HEK293T (cell line): Measurements from ENCODE around the gene SIGLEC6.

Experiments
- CTCF ChIA-PET: fragments of 350-600 bp; formaldehyde crosslinking; extraction: SDS; loops from one replicate; lab custom pipeline; 2021; ENCODE audit warnings: antibody characterized with exemption, inconsistent platforms; lab: Yijun Ruan, JAX
- POLR2A ChIA-PET: fragments of 350-600 bp; formaldehyde crosslinking; extraction: SDS; loops from one replicate; lab custom pipeline; 2020; ENCODE audit warnings: antibody characterized with exemption, inconsistent platforms; lab: Yijun Ruan, JAX
- DNase-seq: peaks from one replicate; pipeline ENCODE4 v3.0.0; 2012; ENCODE audit warnings: mixed read lengths; ENCODE audit errors: extremely low spot score
- ARNT ChIP-seq: fragments of 450-650 bp; IDR thresholded peaks from 2 replicates; pipeline ENCODE4 v1.6.1; 2017; ENCODE audit warnings: mild to moderate bottlenecking
- BHLHE40 ChIP-seq: fragments of 450-650 bp; IDR thresholded peaks from 2 replicates; pipeline ENCODE4 v1.6.1; 2016; ENCODE audit warnings: mild to moderate bottlenecking, moderate library complexity, borderline replicate concordance
- CTBP1 ChIP-seq: fragments of 450-650 bp; IDR thresholded peaks from 2 replicates; pipeline ENCODE4 v1.6.1; 2016; ENCODE audit warnings: borderline replicate concordance
- ELF4 ChIP-seq: fragments of 450-650 bp; IDR thresholded peaks from 2 replicates; pipeline ENCODE4 v1.6.1; 2017; ENCODE audit warnings: antibody characterized with exemption
- FOXA1 ChIP-seq: fragments of 450-650 bp; IDR thresholded peaks from 2 replicates; pipeline ENCODE4 v1.6.1; 2016; ENCODE audit warnings: mild to moderate bottlenecking
- FOXK2 ChIP-seq: fragments of 450-650 bp; IDR thresholded peaks from 2 replicates; pipeline ENCODE4 v1.6.1; 2016; ENCODE audit warnings: mild to moderate bottlenecking
- FOXM1 ChIP-seq: fragments of 450-650 bp; IDR thresholded peaks from 2 replicates; pipeline ENCODE4 v1.6.1; 2017; ENCODE audit warnings: mild to moderate bottlenecking, borderline replicate concordance
- HDGF ChIP-seq: fragments of 450-650 bp; IDR thresholded peaks from 2 replicates; pipeline ENCODE4 v1.6.1; 2017; ENCODE audit warnings: antibody characterized with exemption, borderline replicate concordance
- L3MBTL2 ChIP-seq: fragments of 450-650 bp; conservative IDR thresholded peaks from 2 replicates; pipeline ENCODE4 v1.6.1; 2016; ENCODE audit warnings: mild to moderate bottlenecking
- LEF1 ChIP-seq: fragments of 450-650 bp; IDR thresholded peaks from 2 replicates; pipeline ENCODE4 v1.6.1; 2017; ENCODE audit warnings: mild to moderate bottlenecking, borderline replicate concordance
- NFRKB ChIP-seq: fragments of 450-650 bp; IDR thresholded peaks from 2 replicates; pipeline ENCODE4 v1.6.1; 2016; ENCODE audit warnings: mild to moderate bottlenecking, moderate library complexity
- PKNOX1 ChIP-seq: fragments of 450-650 bp; IDR thresholded peaks from 2 replicates; pipeline ENCODE4 v1.6.1; 2016
- SP1 ChIP-seq: fragments of 450-650 bp; IDR thresholded peaks from 2 replicates; pipeline ENCODE4 v1.6.1; 2017
- SUZ12 ChIP-seq: fragments of 450-650 bp; IDR thresholded peaks from 2 replicates; pipeline ENCODE4 v1.6.1; 2016; ENCODE audit warnings: mild to moderate bottlenecking
- TARDBP ChIP-seq: fragments of 450-650 bp; IDR thresholded peaks from 2 replicates; pipeline ENCODE4 v1.6.1; 2016
- ZNF384 ChIP-seq: fragments of 450-650 bp; IDR thresholded peaks from 2 replicates; pipeline ENCODE4 v1.6.1; 2016

SIGLEC6 gene

DNA sequence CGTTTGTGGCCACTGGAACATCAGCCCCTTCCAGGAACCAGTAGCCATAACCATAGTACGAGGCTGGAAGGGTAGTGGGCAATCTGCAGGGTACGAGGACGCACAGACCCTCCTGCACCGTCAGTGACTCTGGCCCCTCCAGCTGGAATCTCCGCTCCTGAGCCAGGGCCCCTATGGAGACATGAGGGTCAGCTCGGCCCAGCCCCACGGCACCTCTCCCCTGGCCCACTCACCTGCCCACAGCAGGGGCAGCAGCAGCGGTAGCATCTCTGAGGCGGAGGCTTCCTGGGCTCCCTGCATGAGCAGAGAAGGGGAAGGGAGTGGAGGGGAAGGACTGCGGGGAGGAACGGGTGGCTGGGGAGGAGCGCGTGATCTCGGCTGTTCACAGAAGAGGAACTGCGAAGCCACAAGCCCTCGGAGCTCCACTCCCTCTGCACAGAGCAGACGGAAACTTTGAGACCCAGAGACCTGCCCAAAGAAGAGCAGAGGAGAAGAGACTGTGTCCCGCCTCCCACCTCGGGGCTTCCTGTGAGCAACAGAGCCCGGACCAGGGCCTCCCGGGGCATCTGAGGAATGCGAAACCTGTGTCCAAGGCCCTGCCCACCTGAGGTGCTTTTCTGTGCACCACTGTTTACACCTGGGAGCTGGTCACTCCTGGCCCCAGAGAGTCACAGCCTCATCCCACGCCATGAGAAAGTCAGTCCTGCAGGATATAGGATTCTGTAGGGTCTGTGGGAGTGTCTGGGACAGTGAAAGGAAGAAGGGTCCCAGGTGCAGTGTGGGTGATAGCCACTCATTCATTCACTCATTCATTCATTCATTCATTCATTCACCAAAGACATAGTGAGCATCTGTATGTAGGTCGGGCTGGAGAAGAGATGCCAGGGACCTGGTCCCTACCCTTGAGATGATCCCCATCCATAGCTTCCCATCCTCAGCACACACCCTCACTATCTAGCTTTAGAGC lies at the start of gene SIGLEC6:
Gene SIGLEC6, minus strand, starts transcription at position 322 of the 967 bp plus-strand sequence. Its CDS starts 22 bp downstream, at position 300.
- POLR2A ChIA-PET, result no interaction called here
- DNase-seq, result no peak
- CTCF ChIA-PET, result no interaction called here
- TF ChIP-seq PKNOX1, result no peak
- TF ChIP-seq TARDBP, result no peak
- TF ChIP-seq FOXA1, result no peak

GRCh38 chr19:51576850-51577249 lies 45.4 kb upstream of the SIGLEC6 start:
- ChIA-PET CTCF (no interaction called here), POLR2A (no interaction called here)
- TF ChIP-seq BHLHE40, result no peak
- TF ChIP-seq LEF1, result no peak
- no peak for TF ChIP-seq CTBP1
- no peak for TF ChIP-seq TARDBP
- no peak for TF ChIP-seq NFRKB
- no peak for TF ChIP-seq ZNF384
- TF ChIP-seq SUZ12, result no peak
- TF ChIP-seq FOXA1, result no peak
- TF ChIP-seq FOXM1, result no peak
- no peak for TF ChIP-seq ARNT
- no peak for TF ChIP-seq ELF4
- no peak for DNase-seq

GRCh38 chr19:51573331-51573730 lies 41.9 kb upstream of the SIGLEC6 start:
- no peak for DNase-seq
- TF ChIP-seq BHLHE40, result no peak
- no peak for TF ChIP-seq L3MBTL2
- no peak for TF ChIP-seq SP1
- no peak for TF ChIP-seq ARNT
- TF ChIP-seq LEF1, result no peak
- TF ChIP-seq ELF4, result no peak
- no peak for TF ChIP-seq PKNOX1
- no peak for TF ChIP-seq CTBP1
- TF ChIP-seq FOXM1, result no peak
- TF ChIP-seq TARDBP, result no peak
- TF ChIP-seq SUZ12, result no peak
- no peak for TF ChIP-seq HDGF
- POLR2A ChIA-PET, result no interaction called here
- CTCF ChIA-PET, result no interaction called here

DNA sequence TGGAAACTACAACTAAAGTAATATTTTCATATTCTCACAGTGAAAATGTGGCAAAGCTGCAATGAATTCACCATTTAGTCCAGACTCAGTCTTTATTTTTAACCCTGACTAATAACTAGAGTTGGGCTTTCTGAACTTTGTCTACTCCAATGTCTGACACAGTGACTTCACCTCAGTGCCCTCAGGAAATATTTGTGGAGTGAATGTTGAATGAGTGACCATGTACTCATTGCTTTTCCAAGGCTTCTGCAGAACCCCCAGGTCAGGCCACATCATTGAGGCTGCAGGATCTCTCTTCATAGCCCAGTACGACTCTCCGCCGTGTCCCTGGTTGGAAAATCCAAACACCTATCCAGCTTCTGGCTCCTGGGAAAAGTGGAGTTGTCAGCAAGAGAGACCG lies 41.4 kb upstream of the SIGLEC6 start:
- ChIA-PET POLR2A (no interaction called here), CTCF (no interaction called here)
- TF ChIP-seq TARDBP (no peak), CTBP1 (no peak), NFRKB (no peak), FOXA1 (no peak), L3MBTL2 (no peak), SUZ12 (no peak), ELF4 (no peak), LEF1 (no peak), FOXM1 (no peak), BHLHE40 (no peak), ARNT (no peak), FOXK2 (no peak)
- no peak for DNase-seq

- no peak for DNase-seq
- TF ChIP-seq ELF4 (no peak), NFRKB (no peak), ZNF384 (no peak), SUZ12 (no peak), FOXA1 (no peak), ARNT (no peak), CTBP1 (no peak), LEF1 (no peak), TARDBP (no peak), L3MBTL2 (no peak), BHLHE40 (no peak), PKNOX1 (no peak), FOXK2 (no peak), FOXM1 (no peak), SP1 (no peak), HDGF (no peak)
- ChIA-PET CTCF (no interaction called here), POLR2A (no interaction called here)
These were observed 40.9 kb upstream of the SIGLEC6 start for GRCh38 chr19:51572410-51572809.

DNA sequence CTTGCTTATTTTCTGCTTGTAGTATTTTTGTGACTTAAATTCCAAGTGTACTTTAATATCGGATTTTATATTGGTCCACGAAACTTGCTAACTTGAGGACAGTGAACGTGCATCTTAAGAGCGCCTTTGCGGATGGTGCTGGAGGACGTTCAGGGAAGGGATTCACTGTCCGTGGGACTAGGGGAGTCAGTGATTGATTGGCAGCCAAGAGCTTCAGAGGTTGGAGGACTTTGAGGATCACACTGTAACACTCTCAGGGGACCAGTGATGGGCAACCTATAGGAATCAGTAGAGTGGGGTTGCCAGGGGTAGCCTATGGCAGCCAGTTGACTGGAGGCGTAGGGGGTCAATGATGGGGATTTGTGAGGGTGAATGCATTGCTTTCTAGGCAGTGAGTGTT lies 40.1 kb upstream of the SIGLEC6 start:
- TF ChIP-seq HDGF, result no peak
- DNase-seq, result no peak
- CTCF ChIA-PET, result no interaction called here
- POLR2A ChIA-PET, result interaction anchor here (0.7 to 1.1 kb wide), 2 partner anchors 23 to 150 kb away, joined by 3 to 8 read pairs; no protein-coding TSS in a partner anchor
